HG03103 (cell line): ENCODE measurements around the gene ERCC2.

Source experiments
- ATAC-seq: cut with Tn5 transposase; IDR thresholded peaks from one replicate; pipeline ENCODE4 v1.9.1; 2021; ENCODE audit warnings: low read depth; ENCODE audit not compliant: unreplicated experiment

Gene ERCC2

GRCh38 chr19:45306518-45307027, 63.8 kb downstream of the ERCC2 start:
- ATAC-seq, result no peak

- ATAC-seq, result no peak
Observed at GRCh38 chr19:45306040-45306439, 64.3 kb downstream of the ERCC2 start.

GRCh38 chr19:45305421-45305820, 65.0 kb downstream of the ERCC2 start:
- no peak for ATAC-seq

GRCh38 chr19:45305007-45305406, 65.4 kb downstream of the ERCC2 start:
- no peak for ATAC-seq

- no peak for ATAC-seq
Observed at GRCh38 chr19:45304141-45304926, 66.0 kb downstream of the ERCC2 start.

- ATAC-seq, result no peak
Observed at GRCh38 chr19:45303269-45304060, 66.9 kb downstream of the ERCC2 start.

GRCh38 chr19:45302416-45302815, 68.0 kb downstream of the ERCC2 start:
- ATAC-seq, result no peak
